H1 (cell line): ENCODE results near the gene TENT4B. TPM values are rescaled to one million over a fixed set of nuclear protein-coding genes. Genes with fewer than 3 reads are reported as not detected.
A peak's percentile ranks its signal among the peaks of the same experiment; 100 is the strongest.

ENCODE experiments used
- CREB1 ChIP-seq: IDR thresholded peaks from 2 replicates; pipeline ENCODE4 v1.6.1; 2012; ENCODE audit warnings: inconsistent platforms
- CTCF ChIP-seq, 3 experiments: IDR thresholded peaks; 1 replicate in 2 of 3; 2 replicates in 1 of 3; pipeline versions ENCODE4 v1.5.1 to v1.6.1; 2011; ENCODE audit warnings: low read length in 3 of 3, mild to moderate bottlenecking in 3 of 3, inconsistent platforms in 2 of 3, low read depth in 1 of 3, moderate library complexity in 1 of 3; ENCODE audit not compliant: insufficient read depth in 1 of 3; ENCODE audit errors: control extremely low read depth in 1 of 3
- polyA plus RNA-seq, 7 experiments: library from polyadenylated mRNA; depleted of rRNA in 3 of 7; stranded (reverse) in 5 of 7; unstranded in 2 of 7; fragments of >200 nt in 5 of 7; fragments of 200-250 nt in 2 of 7; gene quantifications; 1 replicate in 5 of 7; 2 replicates in 1 of 7; 4 replicates in 1 of 7; pipeline versions ENCODE4 v1.2.1 to v1.2.3, GENCODE V29; 2011 to 2013; ENCODE audit warnings: missing spikeins in 2 of 7, mixed read lengths in 2 of 7
- total RNA-seq: library from RNA; stranded (reverse); fragmentation: NEBNext Ultra II Directional; extraction: Animal tissue kit (Norgen Biotek cat#: 25700); gene quantifications from 2 replicates; pipeline ENCODE4 v1.2.1, GENCODE V29; 2021

TENT4B gene
- total and polyA plus RNA-seq, 2 of the 8 experiments (the other 6 are each of a cell fraction or from before 2014, with no cell fraction given) = 4.2 to 15.7 TPM

GRCh38 chr16:50213939-50214519, 60.9 kb downstream of the TENT4B start (continued):
- TF ChIP-seq CTCF (IDR thresholded peaks at IDR 0.05; ENCODE audit: control extremely low read depth in 1 of 3, insufficient read depth in 1 of 3, low read depth in 1 of 3, low read length in 3 of 3) (peak in 2 of 3 experiments; percentile 42 to 59; a peak in 2 of 4 replicates), CREB1 (no peak)
